Fibroblast of lung (primary cell): ENCODE data around the gene CHST8.

ENCODE experiments used
- CTCF ChIP-seq, 2 donors: IDR thresholded peaks in 1 of 2; conservative IDR thresholded peaks in 1 of 2; 1 replicate in 1 of 2; 2 replicates in 1 of 2; pipeline ENCODE4 v1.5.1; 2011 to 2012; ENCODE audit warnings: low read length in 2 of 2, control low read depth in 1 of 2, inconsistent platforms in 1 of 2, low read depth in 1 of 2, mild to moderate bottlenecking in 1 of 2
- EZH2 ChIP-seq: IDR thresholded peaks from 2 replicates; pipeline ENCODE4 v1.5.1; 2012; ENCODE audit warnings: low read length, control low read depth, mild to moderate bottlenecking; ENCODE audit errors: missing control alignments

GRCh38 chr19:33785795-33786194 lies 164.0 kb downstream of the CHST8 start:
- TF ChIP-seq CTCF (conservative IDR thresholded peaks at IDR 0.05 in 1 of 2, IDR thresholded peaks at IDR 0.05 in 1 of 2; ENCODE audit: low read depth in 1 of 2, low read length in 2 of 2) (no peak), EZH2 (no peak)
